Activated T-cell treated with anti-CD3 and anti-CD28 coated beads for 48 hours (primary cell): Measurements from ENCODE around the gene ATP2B3.
A peak's percentile ranks its signal among the peaks of the same experiment; 100 is the strongest.

Experiments used
- DNase-seq: peaks from one replicate; pipeline ENCODE4 v3.0.0-alpha.2; 2020; ENCODE audit warnings: low read depth

Gene ATP2B3

DNA sequence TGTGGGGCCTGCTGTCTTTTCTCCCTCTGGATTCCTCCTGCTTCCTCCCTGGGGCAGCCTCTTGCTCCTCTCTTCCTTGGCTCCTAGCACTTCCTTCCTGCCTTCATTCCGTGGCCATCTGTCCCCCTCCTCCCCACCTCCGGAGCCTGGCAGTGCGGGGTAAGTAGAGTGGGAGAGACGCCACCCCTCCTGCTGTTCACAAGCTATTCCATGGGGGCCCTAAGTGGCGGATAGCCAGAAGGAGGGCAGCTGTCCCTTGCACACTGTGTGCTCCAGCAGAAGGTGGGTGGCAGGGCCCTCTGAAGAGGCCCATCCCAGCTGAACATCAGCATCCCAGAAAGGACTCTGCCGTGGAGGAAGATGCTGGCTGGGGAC, 54.1 kb downstream of the ATP2B3 start:
- no peak for DNase-seq

DNA sequence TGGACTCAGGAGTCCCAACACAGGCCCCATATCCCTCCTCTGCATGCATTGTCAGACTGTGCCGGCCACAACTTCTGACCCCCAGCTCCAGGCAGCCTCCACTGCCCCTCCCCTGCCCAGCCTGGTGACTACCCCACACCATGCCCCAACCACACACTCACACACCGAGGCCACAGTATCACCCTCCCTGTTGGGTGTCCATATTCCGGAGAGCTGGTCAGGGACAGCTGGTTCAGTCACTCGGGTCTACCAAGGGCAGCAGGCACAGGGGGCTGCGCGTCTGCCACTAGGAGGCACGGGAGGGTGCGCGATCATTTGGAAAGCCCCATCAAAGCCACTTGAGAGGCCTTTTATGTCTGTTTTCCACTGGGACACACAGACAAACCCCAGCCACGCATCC, 55.2 kb downstream of the ATP2B3 start:
- DNase-seq = no peak

DNA sequence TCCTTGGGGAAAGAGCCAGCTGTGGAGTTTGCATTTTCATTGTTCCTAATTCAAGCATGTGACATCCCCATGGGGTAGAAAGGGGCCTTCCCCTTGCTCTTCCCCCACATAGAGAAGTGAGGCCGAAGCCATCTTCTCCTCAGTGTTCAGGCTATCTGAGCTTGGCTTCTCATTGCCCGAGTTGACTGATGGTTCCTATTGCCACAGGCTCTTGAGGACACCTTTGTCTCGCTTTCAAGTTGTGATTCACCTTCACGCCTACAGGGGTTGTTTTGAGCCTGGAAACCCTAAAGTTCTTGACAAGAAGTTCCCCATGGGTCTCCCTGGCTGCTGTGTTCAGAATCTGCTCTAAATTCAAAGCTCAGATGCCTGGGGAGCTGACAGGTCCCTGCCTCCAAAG, 56.5 kb downstream of the ATP2B3 start:
- DNase-seq = no peak

DNA sequence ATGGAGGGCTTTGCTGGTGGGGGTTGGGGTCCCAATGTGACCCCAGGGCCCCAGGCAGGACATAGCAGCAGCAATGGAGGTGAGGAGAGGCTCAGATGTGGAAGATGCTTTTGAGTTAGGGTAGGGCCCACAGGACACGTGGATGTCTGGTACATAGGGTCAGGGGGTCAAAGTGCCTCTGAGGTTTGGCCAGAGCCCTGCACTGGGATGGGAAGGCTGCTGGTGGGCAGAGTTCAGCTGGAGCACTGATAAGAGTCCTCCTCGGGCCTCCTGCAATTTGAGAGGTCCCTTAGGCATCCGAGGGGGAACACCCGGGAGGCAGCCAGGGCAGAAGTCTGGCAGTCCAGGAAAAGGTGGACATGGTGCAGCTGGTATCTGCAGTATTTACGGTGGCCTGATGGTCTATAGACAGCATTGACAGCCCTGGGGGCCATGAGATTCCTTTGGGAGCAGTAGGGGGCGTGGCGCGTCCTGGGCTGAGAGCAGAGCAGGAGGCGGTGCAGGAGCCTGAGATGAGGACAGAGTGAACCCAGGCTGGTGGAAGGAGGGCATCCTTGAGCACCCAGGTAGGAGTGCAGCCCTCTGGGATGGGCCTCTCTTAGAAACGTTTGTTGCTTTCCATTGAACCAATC, 58.9 kb downstream of the ATP2B3 start:
- no peak for DNase-seq

DNA sequence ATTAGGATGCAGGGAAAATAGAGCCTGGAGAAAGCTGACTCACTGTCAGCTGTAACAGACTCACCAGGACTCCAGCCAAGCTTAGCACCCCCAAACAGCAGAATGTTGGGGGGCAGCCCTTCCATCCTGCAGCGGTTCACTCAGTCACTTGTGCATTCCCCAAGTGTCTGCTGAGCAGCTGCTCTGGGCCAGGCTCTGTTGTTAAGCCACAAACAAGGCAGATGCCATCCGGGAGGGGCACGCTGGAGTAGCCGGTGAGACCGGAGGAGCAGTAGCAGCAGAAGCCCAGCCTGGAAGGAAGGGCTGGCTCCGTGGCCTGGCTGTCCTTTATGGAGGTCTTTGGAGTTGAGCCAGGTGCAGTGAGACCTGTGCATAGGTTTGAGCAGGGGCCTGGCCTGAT, 59.5 kb downstream of the ATP2B3 start:
- no peak for DNase-seq

DNA sequence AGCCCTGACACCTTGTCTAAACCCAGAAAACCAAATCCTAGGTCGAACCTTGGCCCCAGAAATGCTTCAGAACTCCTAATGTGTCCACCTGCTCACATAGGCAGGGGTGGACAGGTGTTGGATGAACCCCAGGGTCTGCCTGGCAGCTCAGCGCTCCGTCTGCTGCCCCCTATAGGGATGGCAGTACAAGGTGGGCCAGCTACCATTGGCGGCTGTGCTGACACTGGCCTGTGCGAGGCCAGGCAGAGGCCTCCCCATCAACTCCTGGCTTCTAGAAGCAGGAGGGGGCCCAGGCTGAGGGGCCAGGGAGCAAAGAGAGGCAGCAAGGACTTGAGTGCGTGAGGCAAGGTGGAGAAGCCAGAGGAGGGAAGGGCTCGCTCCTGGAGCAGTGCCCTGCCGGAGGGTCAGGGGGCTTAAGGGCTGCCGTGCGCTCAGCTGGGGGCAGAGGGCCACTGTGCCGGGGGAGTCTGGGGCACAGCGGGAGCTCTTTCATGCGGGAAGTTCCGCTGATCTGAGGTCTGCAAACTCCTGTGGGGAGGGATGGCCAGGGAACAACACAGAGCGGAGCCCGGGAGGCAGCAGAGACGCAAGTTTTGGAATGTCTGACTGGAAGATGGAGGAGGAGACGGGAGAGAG, 60.9 kb downstream of the ATP2B3 start:
- DNase-seq = no peak

DNA sequence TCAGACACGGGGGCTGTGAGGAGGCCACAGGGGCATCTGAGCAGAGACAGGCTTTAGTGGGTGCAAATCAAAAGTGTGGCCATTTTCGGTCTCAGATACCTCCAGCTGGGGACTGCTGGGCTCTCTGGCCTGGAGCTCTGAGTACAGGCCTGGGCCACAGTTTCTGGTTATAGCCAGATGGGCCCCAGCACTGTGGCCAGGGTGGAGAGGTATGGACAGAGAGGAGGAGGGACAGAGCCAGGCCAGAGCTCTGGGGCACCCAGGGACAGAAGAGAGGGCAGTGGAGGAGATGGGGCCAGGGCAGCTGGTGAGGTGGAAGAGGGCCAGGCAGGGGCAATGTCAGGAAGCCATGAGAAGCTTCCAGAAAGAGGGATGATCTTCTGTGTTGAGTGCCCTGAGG, 61.4 kb downstream of the ATP2B3 start:
- no peak for DNase-seq

DNA sequence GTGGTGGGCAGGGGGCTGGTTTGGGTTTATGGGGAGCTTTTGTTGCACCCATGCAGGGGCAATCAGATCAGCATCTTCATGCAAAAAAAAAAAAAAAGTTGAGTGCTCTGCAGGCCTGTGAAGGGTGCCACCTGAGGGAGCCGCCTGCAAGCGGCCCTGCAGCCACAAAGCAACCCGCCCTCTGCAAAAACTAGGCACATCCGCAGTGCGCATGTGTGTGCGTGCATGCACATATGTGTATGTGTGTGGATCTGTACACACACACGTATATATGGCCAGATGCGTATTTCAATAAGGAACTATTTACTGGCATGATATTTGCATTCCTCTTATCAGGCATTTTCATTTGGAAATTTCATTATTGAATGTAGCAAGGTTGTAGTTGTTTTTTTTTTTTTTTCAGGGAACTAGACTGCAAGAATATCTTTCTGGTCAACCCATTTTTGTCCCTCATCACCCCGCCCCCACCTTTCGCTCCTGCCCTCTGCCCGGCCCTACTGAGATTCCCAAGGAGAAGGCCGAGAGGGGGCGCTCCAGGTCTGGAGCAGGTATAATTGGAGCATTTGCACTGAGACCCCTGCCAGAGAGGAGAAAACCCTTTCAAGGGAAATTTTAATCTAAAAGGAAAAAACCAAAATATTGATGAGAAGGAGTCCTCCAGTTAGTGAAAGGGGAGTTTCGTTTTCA, 63.4 kb downstream of the ATP2B3 start:
- DNase-seq = no peak

DNA sequence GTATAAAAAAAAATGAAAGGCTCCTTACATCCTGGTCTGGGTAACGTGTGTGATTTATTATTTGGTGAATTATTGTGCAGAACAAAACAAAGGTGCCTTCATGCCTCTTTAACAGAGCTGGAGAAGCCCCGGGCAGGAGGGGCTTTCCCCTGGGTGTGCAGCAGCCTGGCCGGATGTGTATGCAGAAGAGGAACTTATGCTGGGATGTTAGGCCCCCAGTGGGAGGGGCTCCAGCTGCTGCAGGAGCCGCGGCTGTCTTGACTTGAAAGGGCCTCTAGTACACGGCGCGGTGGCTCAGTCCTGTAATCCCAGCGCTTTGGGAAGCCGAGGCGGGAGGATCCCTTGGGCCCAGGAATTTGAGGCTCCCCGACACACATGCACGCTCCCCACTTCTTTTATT, 65.5 kb downstream of the ATP2B3 start:
- DNase-seq = peak; percentile 54

DNA sequence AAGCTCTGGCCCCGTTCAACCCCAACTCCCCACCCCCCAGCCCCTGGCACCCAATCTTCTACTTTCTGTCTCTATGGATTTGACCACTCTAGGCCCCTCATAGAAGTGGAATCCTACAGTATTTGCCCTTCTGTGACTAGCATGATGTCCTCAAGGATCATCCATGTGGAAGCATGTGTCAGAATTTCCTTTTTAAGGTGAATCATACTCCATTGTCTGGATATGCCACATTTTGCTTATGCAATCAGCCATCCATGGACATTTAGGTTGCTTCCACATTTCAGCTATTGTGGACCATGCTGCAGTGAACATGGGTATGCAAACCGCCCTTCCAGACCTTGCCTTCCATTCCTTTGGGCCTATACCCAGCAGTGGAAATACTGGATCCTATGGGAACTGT, 66.0 kb downstream of the ATP2B3 start:
- DNase-seq = no peak

DNA sequence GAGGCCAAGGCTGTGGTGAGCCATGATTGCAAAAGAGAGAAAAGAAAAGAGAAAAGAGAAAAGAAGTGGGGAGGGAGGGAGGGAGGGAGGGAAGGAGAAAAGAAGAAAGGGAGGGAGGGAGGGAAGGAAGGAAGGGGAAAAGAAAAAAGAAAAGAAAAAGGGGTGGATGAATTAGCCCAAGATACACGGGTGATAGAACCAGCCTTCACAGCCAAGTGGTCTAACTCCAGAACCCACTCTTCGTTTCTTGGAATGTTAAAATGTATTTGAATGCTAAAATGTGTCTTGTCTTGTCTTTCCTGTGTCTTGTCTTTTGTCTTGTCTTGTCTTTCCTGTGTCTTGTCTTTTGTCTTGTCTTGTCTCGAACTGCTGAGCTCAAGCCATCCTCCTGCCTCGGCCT, 68.4 kb downstream of the ATP2B3 start:
- no peak for DNase-seq

DNA sequence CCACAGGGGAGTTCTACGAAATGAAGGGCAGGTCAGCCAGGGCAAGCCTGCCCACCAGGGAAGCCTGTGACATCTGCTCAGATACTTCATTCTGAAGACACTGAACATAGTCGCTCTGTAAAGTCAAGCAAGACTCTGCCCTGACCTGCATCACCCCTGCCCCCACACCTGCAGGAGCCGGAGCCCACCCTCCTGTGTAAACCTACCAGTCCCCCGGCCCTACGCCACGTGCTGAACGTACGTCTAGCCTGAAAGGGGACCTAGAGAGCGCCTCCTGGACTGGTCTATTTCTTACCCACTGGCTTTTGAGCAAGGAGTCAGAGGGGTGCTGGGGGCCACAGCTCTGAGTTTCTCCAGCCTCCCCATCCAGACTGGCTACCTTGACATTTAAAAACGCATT, 69.9 kb downstream of the ATP2B3 start:
- no peak for DNase-seq

DNA sequence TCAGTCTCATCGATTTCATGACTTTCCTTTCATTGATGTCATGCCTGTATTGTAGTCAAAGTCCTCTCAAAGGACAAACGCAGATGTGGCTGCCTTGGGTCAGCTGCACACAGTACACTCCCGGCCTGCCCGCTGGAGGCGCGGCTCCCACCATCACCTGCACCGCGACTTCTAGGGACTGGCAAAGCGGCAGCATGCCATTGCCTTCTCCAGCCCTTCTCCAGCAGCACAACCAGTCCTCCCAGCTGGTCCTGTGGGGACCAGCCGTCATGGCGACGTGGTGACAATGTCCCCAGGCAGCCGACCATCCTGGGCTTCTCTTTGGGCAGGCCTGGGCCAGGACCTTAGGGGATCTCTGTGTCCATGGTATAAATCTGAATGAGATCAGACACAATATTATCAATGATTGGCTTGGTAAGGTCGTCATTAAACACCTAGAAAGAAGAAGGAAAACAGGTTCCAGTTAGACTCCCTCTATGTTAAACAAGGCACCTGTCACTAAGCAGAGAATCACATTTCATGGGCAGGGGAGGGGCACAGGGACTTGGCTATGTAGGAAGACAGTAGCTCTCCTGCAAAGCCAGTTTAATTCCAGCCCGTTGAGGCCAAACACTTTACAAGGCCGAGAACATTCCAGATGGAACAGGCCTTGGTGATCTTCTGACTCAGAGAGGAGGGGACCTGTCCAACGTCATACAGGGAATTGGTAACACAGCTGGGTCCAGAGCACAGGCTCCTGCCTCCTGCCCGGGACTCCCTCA, 70.8 kb downstream of the ATP2B3 start:
- DNase-seq = no peak

DNA sequence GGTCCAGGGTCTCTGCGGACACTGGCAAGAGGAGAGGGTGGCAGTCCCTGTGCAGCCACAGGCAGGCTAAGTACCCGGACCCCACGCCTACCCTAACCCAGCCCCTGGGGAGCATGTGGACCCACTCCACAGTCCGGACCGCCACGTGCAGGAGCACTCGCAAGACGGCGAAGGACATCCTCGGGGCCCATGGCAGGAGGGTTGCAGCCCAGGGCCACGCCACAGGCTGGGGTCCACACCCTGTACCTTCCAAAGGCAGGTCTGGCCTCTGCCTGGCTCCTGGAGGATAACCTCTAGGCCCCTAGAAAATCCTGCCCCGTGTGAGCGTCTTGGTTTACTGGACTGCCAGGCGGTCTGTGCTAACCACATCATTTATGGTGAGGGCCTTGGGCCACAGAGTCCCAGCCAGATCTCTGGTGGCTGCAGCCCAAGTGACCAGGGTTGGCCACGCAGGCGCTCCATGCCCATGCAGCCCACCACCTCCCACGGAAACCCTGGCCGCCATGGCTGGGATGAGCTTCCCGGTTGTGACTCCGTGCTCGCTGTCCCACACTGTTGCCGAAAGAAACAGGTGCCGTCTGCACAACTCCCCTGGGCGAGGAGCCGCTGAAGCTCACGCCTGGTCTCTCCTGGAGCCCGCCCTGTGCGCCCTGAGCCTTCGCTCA, 71.5 kb downstream of the ATP2B3 start:
- DNase-seq = no peak

DNA sequence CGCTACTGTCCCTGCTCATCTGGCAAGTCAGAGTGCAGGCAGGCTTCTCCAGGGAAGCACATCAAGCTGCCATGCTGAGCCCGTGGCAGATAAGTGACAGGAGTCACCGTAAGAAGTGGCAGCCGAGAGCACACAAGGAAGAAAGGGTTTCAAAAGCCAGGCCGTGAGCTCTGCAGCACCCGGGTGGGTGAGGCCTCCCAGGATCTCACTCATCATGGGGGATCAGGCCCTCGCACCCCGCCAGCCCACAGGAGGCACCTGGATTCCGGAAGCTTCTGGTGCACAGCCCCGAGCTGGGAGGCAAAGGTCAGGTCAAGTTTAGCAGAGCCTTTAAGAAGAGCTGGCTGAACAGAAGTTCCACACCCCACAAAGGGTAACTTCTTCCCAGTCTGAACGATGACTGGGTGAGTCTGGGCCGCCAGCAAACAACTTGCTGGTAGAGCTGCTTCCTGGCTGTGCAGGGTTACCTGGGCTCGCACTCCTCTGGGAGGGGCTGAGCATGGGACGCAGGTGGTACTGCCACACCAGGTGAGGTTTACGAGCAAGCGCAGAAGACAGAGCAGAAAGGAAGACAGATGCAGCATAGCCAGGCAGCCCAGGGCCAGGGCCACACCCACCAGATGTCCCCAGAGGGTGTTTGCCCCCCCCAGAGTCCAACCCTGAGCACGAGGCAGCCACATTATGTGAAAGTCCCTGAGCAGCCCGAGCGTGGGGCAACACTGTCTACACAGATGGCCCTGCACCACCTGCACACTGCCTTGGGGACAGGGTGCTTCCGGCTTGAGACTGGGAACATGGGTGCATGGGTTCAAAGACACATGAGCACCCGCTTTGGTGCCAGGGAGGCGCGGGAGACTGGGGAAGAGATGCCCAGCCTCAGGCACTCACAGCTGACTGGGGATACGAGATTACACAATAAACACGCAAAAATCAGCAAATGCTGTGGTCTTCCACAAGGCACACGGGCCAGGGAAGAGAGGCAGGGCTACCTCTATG, 73.8 kb downstream of the ATP2B3 start:
- no peak for DNase-seq

DNA sequence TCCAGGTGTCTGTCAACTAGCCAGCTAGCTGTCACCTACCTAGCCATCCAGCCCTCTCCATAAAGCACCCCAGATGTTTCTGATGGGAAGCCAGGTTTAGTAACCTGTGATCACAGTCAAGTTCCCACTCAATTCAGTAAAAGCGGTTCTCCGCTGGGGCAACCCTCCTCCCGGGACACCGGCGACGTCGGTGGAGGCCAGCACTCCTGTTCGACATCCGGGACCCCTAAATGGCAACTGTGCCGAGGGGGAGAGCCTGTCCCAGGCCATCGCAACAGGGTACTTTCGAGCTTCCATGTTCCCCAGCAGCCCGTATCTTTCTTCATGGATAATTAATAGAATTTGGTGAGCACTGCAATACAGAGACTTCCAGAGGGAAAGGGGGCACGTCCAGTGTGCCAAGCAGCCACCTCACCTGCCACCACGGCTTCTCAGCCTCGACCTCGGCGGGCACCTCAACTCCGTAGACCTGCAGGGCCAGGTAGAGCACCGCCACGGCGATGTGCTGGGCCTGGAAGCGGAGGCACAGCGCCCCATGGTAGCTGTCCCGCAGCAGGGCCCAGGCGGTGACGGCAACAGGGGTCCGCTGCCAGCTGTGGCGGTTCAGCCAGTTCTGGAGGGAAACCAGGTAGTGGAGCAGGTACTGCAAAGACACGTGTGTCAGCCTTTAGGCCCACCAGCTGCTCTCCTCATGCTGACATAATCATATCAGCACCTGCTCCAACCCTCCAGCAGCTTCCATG, 74.8 kb downstream of the ATP2B3 start:
- DNase-seq = no peak

DNA sequence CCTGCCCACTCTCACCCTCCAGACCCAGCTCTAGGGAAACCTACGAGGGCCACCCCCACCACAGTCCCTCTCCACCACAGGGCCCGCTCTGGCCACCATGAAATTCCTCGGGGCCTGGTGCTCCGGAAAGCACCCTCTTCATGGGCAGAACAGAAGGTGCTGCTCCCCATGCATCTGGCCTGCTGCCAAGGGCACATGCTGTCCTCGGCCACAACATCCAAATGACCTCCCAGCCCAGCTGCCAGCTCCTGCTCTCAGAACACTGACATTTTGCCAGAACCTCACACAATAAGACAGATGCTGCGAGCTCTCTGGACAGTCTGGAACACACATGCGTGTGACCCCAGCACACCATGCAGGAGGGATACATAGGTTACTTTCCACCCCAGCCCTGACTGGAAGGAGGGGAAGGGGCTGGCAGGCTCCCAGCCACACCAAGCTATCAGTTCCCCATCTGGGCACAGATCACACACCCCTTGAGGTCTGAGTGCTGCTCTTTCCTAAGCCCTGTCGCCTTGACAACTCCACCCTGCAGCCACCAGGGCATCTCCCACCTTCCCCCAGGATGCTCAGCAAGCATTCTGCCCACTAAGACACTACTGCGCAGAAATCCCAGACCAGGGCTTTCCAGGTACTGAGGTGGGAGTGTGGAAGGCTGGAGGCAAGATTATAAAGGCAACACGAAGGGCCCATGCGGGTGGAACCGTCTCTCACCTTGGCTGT, 75.7 kb downstream of the ATP2B3 start:
- no peak for DNase-seq

DNA sequence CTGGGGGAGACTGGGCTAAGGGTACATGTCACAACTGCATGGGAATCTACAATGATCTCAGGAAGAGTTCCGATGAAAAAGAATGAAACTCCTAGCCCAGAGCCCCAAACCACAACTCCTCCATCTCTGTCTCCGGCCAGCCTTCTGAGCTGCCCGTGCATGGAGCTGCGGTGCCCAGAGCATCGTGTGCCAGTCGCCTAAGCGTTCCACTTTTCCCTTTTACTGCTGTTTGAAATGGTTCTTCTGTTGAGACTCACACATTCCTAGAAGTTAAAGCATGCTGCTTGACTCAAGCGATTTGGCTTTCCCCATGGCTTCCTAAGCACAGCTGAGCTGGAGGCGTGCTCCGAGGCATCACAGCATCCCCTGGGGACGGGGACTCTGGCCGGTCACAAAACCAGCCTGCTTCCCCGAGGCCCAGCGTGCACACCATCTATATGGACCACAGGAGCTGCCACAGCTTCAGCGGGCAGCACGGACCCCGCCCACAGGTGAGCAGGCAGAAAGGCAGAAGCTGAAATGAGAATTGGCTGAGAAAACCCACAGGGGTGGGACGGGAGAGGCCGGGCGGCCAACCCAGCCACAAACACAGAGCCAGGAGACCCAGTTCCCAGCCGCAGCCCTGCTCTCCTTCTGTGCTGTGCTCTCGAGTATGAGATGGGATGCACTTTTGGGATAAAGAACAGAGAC, 76.5 kb downstream of the ATP2B3 start:
- DNase-seq = no peak

DNA sequence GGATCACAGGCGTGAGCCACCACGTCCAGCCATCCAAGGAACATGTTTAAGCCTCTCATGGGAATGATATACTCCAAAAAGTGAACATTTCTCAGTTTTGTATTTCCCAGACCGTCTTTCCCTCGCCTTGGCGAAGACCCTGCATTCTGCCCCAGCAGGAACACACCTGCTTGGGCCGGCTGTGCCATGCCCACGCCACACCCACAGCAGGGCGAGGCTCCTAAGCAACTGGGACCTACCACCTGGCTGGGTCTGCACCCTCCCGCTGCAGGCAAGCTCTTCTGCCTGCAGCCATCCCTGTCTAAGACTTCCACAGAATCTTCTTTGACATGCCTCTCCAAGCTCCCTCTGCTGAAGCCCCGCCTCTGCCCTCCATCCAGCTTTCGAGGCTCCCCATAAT, 77.9 kb downstream of the ATP2B3 start:
- no peak for DNase-seq
